Neural cell (in vitro differentiated cells): ENCODE measurements around the gene RENBP. TPM values are rescaled to one million over a fixed set of nuclear protein-coding genes. Genes with fewer than 3 reads are reported as not detected.

Experiments
- H2AFZ ChIP-seq: fragments of 200-600, 300-800 bp; sonication (generic), shearing (Covaris generic); 2 replicates; pipeline ENCODE4 v1.6.0; 2014; ENCODE audit warnings: low read depth, mild to moderate bottlenecking, antibody characterized with exemption, low read length, moderate library complexity
- H3F3A ChIP-seq: fragments of 200-600 bp; shearing (Covaris generic); 2 replicates; pipeline ENCODE4 v1.6.1; 2016; ENCODE audit warnings: mild to moderate bottlenecking, moderate library complexity, mixed read lengths, antibody characterized with exemption, low read length; ENCODE audit not compliant: insufficient read depth, poor library complexity, severe bottlenecking
- H3K27ac ChIP-seq: fragments of 200-600, 300-800 bp; sonication (generic), shearing (Covaris generic); 2 replicates; pipeline ENCODE4 v1.5.1; 2014; ENCODE audit warnings: mild to moderate bottlenecking, low read length, moderate library complexity
- H3K27me3 ChIP-seq: fragments of 300-800, 200-600 bp; sonication (generic), shearing (Covaris generic); 2 replicates; pipeline ENCODE4 v1.6.0; 2014; ENCODE audit warnings: mild to moderate bottlenecking, low read depth, low read length, moderate library complexity; ENCODE audit not compliant: insufficient read depth
- H3K36me3 ChIP-seq: fragments of 300-800, 200-600 bp; sonication (generic), shearing (Covaris generic); 2 replicates; pipeline ENCODE4 v1.5.1; 2014; ENCODE audit warnings: mild to moderate bottlenecking, antibody characterized with exemption, low read length, moderate library complexity; ENCODE audit not compliant: insufficient read depth
- H3K4me2 ChIP-seq: fragments of 300-800, 200-600 bp; sonication (generic), shearing (Covaris generic); 2 replicates; pipeline ENCODE4 v1.6.0; 2014; ENCODE audit warnings: mild to moderate bottlenecking, low read length
- H3K4me3 ChIP-seq: fragments of 300-800, 200-600 bp; sonication (generic), shearing (Covaris generic); 2 replicates; pipeline ENCODE4 v1.5.1; 2014; ENCODE audit warnings: mild to moderate bottlenecking, low read length, moderate library complexity
- H3K79me2 ChIP-seq: fragments of 200-600 bp; shearing (Covaris generic); replicated peaks from 2 replicates; pipeline ENCODE4 v1.6.0; 2014; ENCODE audit warnings: mild to moderate bottlenecking, low read length, moderate library complexity; ENCODE audit not compliant: insufficient read depth
- H3K9ac ChIP-seq: fragments of 300-800, 200-600 bp; sonication (generic), shearing (Covaris generic); 2 replicates; pipeline ENCODE4 v1.6.1; 2016; ENCODE audit warnings: mild to moderate bottlenecking, low read length, mixed read lengths
- H3K9me2 ChIP-seq: fragments of 200-600 bp; shearing (Covaris generic); 2 replicates; pipeline ENCODE4 v1.6.1; 2016; ENCODE audit warnings: mild to moderate bottlenecking, low read length, mixed read lengths; ENCODE audit not compliant: insufficient read depth
- H3K9me3 ChIP-seq: fragments of 200-600, 300-800 bp; sonication (generic), shearing (Covaris generic); 2 replicates; pipeline ENCODE4 v1.6.1; 2016; ENCODE audit warnings: mild to moderate bottlenecking, mixed run types, low read length, moderate library complexity, mixed read lengths
- H4K20me1 ChIP-seq: fragments of 200-600 bp; shearing (Covaris generic); 2 replicates; pipeline ENCODE4 v1.6.1; 2016; ENCODE audit warnings: mild to moderate bottlenecking, mixed run types; ENCODE audit not compliant: insufficient read depth
- EP300 ChIP-seq: fragments of 450-650 bp; conservative IDR thresholded peaks from 2 replicates; pipeline ENCODE4 v1.6.1; 2014; ENCODE audit warnings: antibody characterized with exemption, mild to moderate bottlenecking, moderate library complexity; ENCODE audit not compliant: poor library complexity, severe bottlenecking
- EZH2 ChIP-seq: fragments of 200-600, 300-800 bp; shearing (Covaris generic), sonication (generic); IDR thresholded peaks from 2 replicates; pipeline ENCODE4 v1.6.1; 2014; ENCODE audit warnings: antibody characterized with exemption, low read length, borderline replicate concordance, mild to moderate bottlenecking; ENCODE audit not compliant: insufficient read depth, poor library complexity, severe bottlenecking
- MXI1 ChIP-seq: fragments of 450-650 bp; conservative IDR thresholded peaks from 2 replicates; pipeline ENCODE4 v1.6.1; 2014; ENCODE audit warnings: antibody characterized with exemption, mild to moderate bottlenecking; ENCODE audit not compliant: poor library complexity, severe bottlenecking
- POLR2AphosphoS5 ChIP-seq: IDR thresholded peaks from 2 replicates; pipeline ENCODE4 v1.6.1; 2012
- RAD21 ChIP-seq: fragments of 450-650 bp; conservative IDR thresholded peaks from 2 replicates; pipeline ENCODE4 v1.6.1; 2014; ENCODE audit warnings: antibody characterized with exemption, mild to moderate bottlenecking, moderate library complexity
- REST ChIP-seq: IDR thresholded peaks from 2 replicates; pipeline ENCODE4 v1.6.1; 2012; ENCODE audit warnings: borderline replicate concordance
- SMC3 ChIP-seq: fragments of 450-650 bp; conservative IDR thresholded peaks from 2 replicates; pipeline ENCODE4 v1.6.1; 2014; ENCODE audit warnings: antibody characterized with exemption, mild to moderate bottlenecking, moderate library complexity; ENCODE audit not compliant: poor library complexity
- TAF1 ChIP-seq: IDR thresholded peaks from 2 replicates; pipeline ENCODE4 v1.6.1; 2012; ENCODE audit warnings: low read depth
- polyA plus RNA-seq: library from polyadenylated mRNA; depleted of rRNA; stranded (reverse); fragments of >200 nt; gene quantifications from 2 replicates; pipeline ENCODE4 v1.2.3, GENCODE V29; 2014
- TF ChIP-seq, protein P1 (sequence below): fragments of 450-650 bp; IDR thresholded peaks from 2 replicates; pipeline ENCODE4 v1.5.1; 2014; ENCODE audit warnings: antibody characterized with exemption, mild to moderate bottlenecking, moderate library complexity; ENCODE audit not compliant: poor library complexity, severe bottlenecking

Gene RENBP
- polyA plus RNA-seq, 1 donor from 2014 or later: 0.89 TPM

DNA sequence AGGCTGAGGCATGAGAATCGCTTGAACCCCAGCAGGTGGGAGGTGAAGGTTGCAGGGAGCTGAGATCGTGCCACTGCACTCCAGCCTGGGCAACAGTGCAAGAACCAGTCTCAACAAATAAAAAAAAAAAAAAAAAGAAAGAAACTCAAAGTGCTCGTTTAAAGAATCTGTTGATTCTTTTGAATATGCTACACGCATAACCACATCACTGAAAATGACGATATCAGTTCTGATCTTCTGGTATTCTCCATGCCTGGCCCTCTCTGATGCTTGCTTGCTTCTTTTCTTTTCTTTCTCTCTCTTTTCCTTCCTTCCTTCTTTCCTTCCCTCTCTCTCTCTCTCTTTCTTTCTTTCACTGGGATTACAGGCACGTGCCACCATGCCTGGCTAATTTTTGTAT, 32.6 kb downstream of the RENBP start:
- no peaks in the 10 kb centered on the region for H3K9me2 ChIP-seq
- no peak overlapping the region for H2AFZ ChIP-seq
- H3K27me3 ChIP-seq: no peaks in the 10 kb centered on the region
- no peaks in the 10 kb centered on the region for H3F3A ChIP-seq
- H3K9me3 ChIP-seq: no peaks in the 10 kb centered on the region
- H3K4me3 ChIP-seq: no peak overlapping the region
- no peak overlapping the region for H3K27ac ChIP-seq
- H4K20me1 ChIP-seq: no peaks in the 10 kb centered on the region
- no peak overlapping the region for H3K9ac ChIP-seq
- TF ChIP-seq MXI1 (no peak), POLR2AphosphoS5 (no peak), TAF1 (no peak), SMC3 (no peak), REST (no peak), RAD21 (no peak), EZH2 (no peak), EP300 (no peak)
- TF ChIP-seq, protein P1, sequence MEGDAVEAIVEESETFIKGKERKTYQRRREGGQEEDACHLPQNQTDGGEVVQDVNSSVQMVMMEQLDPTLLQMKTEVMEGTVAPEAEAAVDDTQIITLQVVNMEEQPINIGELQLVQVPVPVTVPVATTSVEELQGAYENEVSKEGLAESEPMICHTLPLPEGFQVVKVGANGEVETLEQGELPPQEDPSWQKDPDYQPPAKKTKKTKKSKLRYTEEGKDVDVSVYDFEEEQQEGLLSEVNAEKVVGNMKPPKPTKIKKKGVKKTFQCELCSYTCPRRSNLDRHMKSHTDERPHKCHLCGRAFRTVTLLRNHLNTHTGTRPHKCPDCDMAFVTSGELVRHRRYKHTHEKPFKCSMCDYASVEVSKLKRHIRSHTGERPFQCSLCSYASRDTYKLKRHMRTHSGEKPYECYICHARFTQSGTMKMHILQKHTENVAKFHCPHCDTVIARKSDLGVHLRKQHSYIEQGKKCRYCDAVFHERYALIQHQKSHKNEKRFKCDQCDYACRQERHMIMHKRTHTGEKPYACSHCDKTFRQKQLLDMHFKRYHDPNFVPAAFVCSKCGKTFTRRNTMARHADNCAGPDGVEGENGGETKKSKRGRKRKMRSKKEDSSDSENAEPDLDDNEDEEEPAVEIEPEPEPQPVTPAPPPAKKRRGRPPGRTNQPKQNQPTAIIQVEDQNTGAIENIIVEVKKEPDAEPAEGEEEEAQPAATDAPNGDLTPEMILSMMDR: no peak
- H3K79me2 ChIP-seq: no peaks in the 10 kb centered on the region
- H3K4me2 ChIP-seq: no peak overlapping the region
- no peaks in the 10 kb centered on the region for H3K36me3 ChIP-seq

DNA sequence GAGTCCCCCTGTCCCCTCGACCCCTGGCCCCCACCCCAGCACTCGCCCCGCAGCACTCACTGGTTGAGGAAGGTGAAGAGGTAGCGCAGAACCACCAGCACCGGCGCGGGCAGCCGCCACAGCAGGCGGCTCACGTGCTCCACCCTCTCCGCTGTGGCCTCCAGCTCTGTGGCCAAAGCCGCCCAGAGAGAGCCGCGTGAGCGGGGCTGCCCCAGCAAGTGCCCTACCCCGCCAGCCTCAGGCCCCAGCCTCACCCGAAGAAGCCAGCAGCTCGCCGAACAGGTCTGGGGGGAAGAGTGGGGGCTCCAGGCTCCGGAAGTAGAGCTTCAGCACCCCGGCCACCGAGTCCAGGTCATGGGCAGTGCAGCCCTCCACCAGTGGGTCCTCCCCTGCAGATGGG, 34.0 kb downstream of the RENBP start:
- Histone ChIP-seq H3K79me2 (no peaks in the 10 kb centered on the region), H3K27ac (no peak overlapping the region), H3K9me3 (no peaks in the 10 kb centered on the region), H3K9me2 (no peaks in the 10 kb centered on the region), H4K20me1 (no peaks in the 10 kb centered on the region), H3K27me3 (no peaks in the 10 kb centered on the region), H3K4me3 (no peak overlapping the region), H2AFZ (no peak overlapping the region), H3K9ac (no peak overlapping the region), H3K4me2 (no peak overlapping the region), H3K36me3 (no peaks in the 10 kb centered on the region), H3F3A (no peaks in the 10 kb centered on the region)
- TF ChIP-seq TAF1 (no peak), REST (no peak), EZH2 (no peak), MXI1 (no peak), POLR2AphosphoS5 (no peak), EP300 (no peak), RAD21 (no peak), SMC3 (no peak)
- TF ChIP-seq, protein P1: no peak
